Measurements from ENCODE around the gene ABHD10.

GRCh38 chr3:112011376-112011940 lies 32.6 kb downstream of the ABHD10 start:
- TF ChIP-seq CTCF (IDR thresholded peaks at IDR 0.05 in 8 of 11, conservative IDR thresholded peaks at IDR 0.05 in 3 of 11) (no peak), POLR2A (IDR thresholded peaks at IDR 0.05) (no peak), POLR2AphosphoS5 (IDR thresholded peaks at IDR 0.05) (no peak)
